SK-N-MC (cell line): ENCODE data around the gene TUBA4A.

Source experiments
- EZH2 ChIP-seq: fragments of 200-600 bp; sonication (generic); IDR thresholded peaks from one replicate; pipeline ENCODE4 v1.6.1; 2017; ENCODE audit warnings: antibody characterized with exemption
- FOXP2 ChIP-seq: optimal IDR thresholded peaks from 2 replicates; pipeline ENCODE3; 2011; ENCODE audit warnings: mild to moderate bottlenecking, moderate library complexity; ENCODE audit not compliant: insufficient read depth; ENCODE audit errors: extremely low read length, control extremely low read depth
- POLR2AphosphoS5 ChIP-seq: IDR thresholded peaks from 2 replicates; pipeline ENCODE4 v1.6.1; 2012; ENCODE audit warnings: mild to moderate bottlenecking, low read depth, low read length, borderline replicate concordance

DNA sequence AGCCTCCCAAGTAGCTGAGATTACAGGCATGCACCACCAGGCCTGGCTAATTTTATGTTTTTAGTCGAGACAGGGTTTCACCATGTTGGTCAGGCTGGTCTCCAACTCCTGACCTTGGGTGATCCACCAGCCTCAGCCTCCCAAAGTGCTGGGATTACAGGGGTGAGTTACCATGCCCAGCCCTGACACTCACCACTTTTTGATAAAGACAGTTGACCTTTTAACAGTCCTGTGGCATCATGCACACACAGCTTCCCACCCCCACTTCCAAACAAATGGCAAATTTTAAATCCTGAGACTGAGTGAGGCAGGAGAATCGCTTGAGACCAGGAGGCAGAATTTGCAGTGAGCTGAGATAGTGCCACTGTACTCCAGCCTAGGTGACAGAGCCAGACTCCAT is 19.3 kb upstream of the TUBA4A start:
- TF ChIP-seq EZH2 (no peak), POLR2AphosphoS5 (no peak), FOXP2 (no peak)
